Parietal lobe (tissue), 1 donor: Measurements from ENCODE around the gene KLRG1. TPM values are rescaled to one million over a fixed set of nuclear protein-coding genes. Genes with fewer than 3 reads are reported as not detected.

Experiments
- total RNA-seq: library from RNA; depleted of rRNA; stranded (reverse); fragments of >200 nt; gene quantifications from one replicate; pipeline ENCODE4 v1.2.3, GENCODE V29; 2014

The KLRG1 gene
- 19.7 TPM for total RNA-seq

DNA sequence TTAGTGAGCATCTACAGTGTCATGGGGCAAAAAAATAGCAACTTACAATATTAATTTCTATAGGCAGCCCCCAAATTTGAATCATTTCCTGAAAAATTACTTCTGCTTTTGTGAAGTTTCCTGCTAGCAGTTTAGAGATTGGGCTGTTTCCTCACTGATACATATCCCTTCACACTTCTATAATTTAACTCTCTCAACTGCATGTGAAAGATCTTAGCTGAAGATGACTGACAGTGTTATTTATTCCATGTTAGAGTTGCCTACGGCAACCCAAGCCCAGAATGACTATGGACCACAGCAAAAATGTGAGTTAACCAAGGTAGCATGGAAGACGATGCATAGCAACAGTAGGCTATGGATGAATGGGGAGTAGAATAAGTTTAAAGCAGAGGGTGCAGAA is at the start of gene KLRG1:
Gene KLRG1, plus strand, starts transcription at position 134 of the 400 bp plus-strand sequence. Its CDS starts 90 bp downstream, at position 224.

DNA sequence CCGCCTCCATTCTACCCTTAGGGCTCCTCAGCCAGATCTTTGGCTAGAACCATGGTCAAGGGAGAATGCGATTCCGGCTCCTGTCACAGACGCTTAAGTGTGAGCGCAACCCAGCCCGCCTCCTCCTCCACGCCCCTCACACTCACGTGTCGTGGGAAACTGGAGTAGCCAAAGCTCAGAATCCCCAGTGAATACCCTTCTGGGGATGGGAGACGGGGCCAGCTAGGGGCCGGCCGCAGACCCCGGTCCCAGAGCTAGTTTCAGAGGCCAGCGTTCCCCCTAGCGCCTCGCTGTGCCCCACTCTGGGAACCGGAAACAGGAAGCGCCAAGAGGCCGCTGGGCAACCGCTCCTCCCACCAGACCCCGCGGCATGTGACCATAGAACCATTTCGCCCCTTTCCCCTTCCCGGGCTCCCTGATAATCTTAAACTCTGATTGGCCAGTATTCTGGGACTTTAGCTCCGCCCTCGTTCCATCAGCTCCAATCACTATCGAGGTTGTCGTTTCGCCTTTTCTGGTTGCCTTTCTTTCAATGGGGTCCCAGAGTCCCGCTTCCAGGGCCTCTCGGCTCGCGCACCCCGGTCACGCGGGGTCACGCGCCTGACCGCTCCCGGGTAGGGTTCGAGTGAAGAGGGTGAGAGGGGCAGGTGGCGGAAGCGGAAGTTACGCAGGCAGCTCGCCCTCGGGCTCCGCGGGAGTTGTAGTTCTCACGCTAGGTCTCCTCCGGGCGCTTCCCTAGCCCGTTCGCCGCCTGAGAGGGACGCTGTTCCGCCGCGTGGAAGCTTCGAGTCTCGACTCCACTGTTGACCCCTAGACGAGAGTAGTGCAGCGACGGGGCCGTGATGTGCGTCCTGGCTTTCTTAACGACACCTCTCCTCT is 39.8 kb upstream of the KLRG1 start, which contains the start of gene M6PR:
Gene M6PR, minus strand, starts transcription at position 304 of the 879 bp plus-strand sequence. CDS start 3,241 bp downstream, outside the sequence.

Other genes with a start within 250 kb of the KLRG1 start
- 1.6 TPM for gene A2ML1, start 166.9 kb upstream of the KLRG1 start, total RNA-seq
- gene PHC1, start 75.0 kb upstream of the KLRG1 start, total RNA-seq, result 56.7 TPM
- gene M6PR, start 39.9 kb upstream of the KLRG1 start, total RNA-seq, result 62.3 TPM
- gene A2M, start 126.4 kb downstream of the KLRG1 start, total RNA-seq, result 48.8 TPM
- not detected for gene PZP, start 218.8 kb downstream of the KLRG1 start, total RNA-seq